GM18499 (cell line): ENCODE results near the gene ALAS1.
A peak's percentile ranks its signal among the peaks of the same experiment; 100 is the strongest.
"Not testable (repeated sequence)": the region's sequence is repeated elsewhere in the genome, so short reads cannot be mapped to it uniquely, and the experiment has no call there.

ENCODE experiments used
- ATAC-seq: cut with Tn5 transposase; IDR thresholded peaks from one replicate; pipeline ENCODE4 v1.9.1; 2021; ENCODE audit warnings: moderate number of reproducible peaks; ENCODE audit not compliant: insufficient read depth, unreplicated experiment

Gene ALAS1

GRCh38 chr3:52197842-52198625 lies at the start of gene ALAS1:
Gene ALAS1 (plus strand): TSS chr3:52198160. CDS start chr3:52199242, 1,082 bp downstream.
- ATAC-seq = peak; percentile 39

DNA sequence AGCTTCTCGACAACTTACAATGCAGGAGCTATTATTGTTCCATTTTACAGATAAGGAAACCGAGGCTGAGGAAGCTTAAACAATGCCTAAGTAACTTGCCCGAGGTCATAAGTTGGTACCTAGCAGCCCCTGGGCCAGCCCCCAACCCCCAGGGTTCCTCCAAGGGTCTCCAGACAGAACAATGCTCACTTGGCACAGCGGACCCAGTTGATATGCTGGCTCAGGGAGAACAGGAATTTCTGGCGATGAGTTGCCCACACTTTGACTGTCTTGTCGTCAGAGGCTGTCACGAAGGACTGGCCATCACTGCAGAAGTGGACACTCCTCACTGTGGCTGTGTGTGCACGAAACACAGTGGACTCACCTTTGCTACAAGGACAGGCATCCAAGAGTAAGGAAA lies 48.9 kb upstream of the ALAS1 start:
- ATAC-seq = no peak

DNA sequence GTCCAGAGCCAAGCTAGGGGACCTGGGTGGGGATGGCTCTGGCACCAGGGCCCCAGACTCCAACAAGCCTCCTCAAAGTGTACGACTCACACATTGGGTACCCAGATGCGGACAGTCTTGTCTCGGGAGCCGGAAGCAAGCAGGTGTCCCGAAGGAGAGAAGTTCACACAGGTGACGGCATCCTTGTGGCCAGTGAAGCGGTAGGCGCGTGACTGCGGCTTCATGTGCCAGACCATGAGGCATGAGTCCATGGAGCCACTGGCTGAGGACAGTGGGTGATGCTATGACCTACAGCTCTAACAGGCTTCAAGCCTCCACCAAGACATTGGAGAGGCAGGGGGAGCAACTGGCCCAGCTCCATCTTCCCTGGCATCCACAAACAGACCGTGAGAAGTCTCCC lies 48.2 kb upstream of the ALAS1 start:
- no peak for ATAC-seq

DNA sequence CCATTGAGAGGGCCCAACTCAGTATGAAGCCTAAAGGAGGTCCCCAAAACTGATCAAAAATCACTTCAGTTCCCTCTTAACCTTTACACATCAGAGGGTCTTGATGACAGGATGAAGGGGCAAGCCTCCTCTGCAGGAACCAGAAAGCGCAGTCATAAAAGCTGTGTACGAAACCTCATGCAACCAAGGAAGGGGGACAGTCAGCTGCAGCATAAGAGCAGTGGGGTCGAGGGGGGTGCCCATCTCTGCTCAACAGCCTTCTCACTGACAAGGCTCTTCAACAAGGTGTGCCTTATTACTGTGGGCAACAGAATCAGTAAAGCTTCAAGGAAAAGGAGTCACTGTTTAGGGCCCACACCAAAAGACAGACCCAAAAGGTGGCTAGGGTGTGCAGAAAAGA lies 47.6 kb upstream of the ALAS1 start:
- ATAC-seq = no peak

DNA sequence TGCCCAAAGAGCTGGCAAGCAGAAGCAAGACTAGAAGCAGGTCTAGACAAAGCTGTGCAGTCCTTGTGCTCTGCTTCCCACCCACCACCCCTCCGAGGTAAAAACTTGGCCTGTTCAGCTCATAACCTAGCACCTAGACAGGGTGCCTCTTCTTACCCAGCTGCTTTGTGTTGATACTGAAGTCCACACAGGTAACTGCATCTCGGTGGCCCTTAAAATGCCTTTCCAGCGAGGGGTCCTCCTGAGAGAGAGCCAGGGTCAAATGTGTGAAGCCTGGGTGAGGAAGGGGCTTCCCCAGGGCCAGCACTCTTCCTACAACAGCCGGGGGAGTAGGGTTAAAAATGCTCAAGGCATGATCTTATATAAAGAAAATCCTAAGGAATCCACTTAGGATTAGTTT lies 47.1 kb upstream of the ALAS1 start:
- ATAC-seq = no peak

DNA sequence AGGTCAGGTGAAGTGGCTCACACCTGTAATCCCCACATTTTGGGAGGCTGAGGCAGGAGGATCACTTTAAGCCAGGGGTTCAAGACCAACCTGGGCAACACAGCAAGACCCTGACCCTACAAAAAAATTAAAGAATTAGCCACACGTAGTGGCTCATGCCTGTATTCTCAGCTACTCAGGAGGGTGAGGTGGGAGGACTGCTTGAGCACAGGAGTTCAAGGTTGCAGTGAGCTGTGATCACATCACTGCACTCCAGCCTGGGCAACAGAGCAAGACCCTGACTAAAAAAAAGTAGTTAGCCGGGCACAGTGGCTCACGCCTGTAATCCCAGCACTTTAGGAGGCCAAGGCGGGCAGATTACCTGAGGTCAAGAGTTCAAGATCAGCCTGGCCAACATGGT lies 46.0 kb upstream of the ALAS1 start:
- not testable (repeated sequence) for ATAC-seq

GRCh38 chr3:52153389-52154096 lies 44.4 kb upstream of the ALAS1 start:
- ATAC-seq = no peak

- ATAC-seq = no peak
Measured at GRCh38 chr3:52154135-52155094, 43.5 kb upstream of the ALAS1 start, which contains the start of gene POC1A. Gene POC1A (minus strand): TSS chr3:52154423. CDS start chr3:52154372, 51 bp downstream.

DNA sequence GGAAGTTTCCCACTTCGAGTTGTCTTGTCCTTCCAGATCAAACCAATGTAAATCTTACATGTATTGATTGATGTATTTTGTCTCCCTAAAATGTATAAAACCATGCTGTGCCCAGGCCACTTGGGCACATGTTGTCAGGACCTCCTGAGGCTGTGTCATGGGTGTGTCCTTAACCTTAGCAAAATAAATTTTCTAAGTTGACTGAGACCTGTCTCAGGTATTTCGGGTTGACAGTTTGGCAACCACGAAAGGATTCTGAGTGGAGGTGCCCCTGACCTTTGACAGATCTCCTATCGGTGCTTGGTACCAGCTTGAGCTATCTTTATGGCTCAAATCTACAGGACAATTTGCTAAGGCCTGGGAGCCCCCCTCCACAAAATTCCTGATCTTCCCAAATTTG lies 42.0 kb upstream of the ALAS1 start:
- ATAC-seq = no peak

- no peak for ATAC-seq
Measured at GRCh38 chr3:52159503-52159902, 38.5 kb upstream of the ALAS1 start.

- no peak for ATAC-seq
Measured at GRCh38 chr3:52162250-52162872, 35.6 kb upstream of the ALAS1 start.

- no peak for ATAC-seq
Measured at GRCh38 chr3:52167240-52167639, 30.7 kb upstream of the ALAS1 start.

GRCh38 chr3:52170217-52170616 lies 27.7 kb upstream of the ALAS1 start:
- not testable (repeated sequence) for ATAC-seq

DNA sequence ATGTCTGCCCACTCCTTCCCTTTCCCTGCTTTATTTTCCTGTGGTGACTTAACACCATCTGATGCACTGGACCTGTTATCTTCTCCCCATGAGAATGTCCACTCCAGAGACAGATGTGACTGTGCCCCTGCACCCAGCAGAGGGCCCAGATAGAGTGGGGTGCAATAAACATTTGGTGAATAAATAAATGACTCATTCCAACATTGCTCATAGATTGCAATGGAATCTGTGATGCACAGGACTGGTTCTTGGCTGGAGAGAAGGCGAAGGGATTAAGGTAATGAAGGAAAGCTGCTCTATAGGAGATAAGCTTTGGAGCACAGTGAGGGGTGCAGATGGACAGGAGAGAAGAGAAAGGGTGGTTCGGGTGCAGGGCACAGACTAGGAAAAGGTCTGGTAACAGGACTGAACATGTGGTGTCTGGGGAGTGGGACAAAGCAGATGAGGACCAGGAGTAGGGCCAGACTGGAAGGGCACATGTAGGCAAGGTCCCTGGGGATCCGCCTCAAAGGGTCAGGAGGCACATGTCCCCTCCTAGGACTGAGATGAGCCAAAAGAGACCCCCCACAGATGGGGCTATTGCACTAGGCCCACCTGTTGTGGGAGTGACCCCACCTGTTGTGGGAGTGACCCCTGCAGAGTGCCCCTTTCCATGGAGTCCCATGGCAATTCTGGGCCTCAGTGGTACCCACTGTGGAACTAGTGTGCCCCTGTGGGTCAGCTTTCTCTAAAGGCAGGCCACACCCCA lies 26.3 kb upstream of the ALAS1 start:
- no peak for ATAC-seq

- ATAC-seq = no peak
Measured at GRCh38 chr3:52172262-52172757, 25.6 kb upstream of the ALAS1 start.

- no peak for ATAC-seq
Measured at GRCh38 chr3:52173101-52173500, 24.9 kb upstream of the ALAS1 start.

DNA sequence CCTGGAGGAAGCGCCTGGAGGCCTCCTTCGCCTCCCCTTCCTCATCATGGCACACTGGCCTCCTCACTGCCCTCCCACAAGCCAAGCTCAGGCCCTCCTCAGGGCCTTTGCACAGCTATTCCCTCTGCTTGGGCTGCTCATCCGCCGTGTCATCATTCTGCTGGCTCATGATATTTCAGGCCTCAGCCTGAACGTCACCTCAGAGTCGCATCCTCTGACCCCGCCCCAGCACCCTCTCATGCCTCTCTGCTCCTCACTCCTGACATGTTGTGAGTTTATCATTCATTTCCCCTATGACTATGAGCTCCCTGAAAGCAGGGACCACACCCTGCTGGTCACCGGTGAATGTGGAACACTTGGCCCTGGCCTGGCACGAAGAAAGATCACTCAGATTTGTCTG lies 23.1 kb upstream of the ALAS1 start:
- ATAC-seq = no peak

- ATAC-seq = no peak
Measured at GRCh38 chr3:52175416-52176179, 22.4 kb upstream of the ALAS1 start.
